GM19099 (cell line): ENCODE measurements around the gene CTNNBL1.

Experiments used
- POLR2A ChIP-seq: IDR thresholded peaks from 3 replicates; pipeline ENCODE4 v1.6.1; 2011; ENCODE audit warnings: low read depth; ENCODE audit not compliant: insufficient read length; ENCODE audit errors: extremely low read depth

The CTNNBL1 gene

DNA sequence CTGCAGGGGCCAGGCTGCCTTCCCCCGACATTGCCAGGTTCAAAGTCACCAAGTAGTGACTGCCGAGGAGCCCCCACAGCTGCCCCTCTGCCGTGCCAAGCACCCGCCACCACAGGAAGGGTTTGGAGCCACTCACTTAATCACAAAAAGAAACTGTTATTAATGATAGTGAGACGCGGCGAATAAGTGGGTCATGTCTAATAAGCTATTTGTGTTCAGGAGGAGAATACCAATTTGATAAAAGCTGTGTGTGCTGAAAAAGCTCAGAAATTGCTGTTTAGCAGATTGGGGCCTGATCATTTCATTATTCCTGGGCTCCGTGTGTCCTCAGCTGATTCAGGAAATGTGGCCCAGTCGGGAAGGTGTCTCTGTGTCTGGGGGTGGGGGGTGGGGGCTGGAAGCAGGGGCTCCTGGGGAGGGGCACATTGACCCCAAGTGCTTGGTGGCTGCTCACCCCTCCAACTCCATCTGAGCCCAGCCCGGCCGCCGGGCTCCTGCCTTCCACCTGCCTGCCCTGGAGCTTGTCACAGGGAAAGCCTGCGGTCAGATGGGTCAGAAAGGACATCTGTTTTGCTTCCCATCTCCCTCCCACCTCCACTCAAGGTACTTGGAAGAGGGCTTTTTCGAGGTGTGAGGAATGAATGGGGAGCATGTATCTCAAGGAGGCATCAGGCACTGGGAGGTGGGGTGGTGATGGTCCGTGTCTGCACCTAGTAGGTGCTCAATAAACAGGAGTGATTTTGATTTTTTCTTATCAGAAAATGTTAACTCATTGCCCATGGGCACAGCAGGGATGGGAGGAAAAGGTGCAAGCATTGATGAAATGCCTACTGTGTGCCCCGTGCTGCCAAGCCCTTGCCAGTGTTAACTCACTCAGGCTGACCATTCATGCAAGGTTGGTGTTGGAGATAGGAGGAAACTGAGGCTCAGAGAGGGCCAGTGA lies 212.1 kb downstream of the CTNNBL1 start:
- no peak for TF ChIP-seq POLR2A

DNA sequence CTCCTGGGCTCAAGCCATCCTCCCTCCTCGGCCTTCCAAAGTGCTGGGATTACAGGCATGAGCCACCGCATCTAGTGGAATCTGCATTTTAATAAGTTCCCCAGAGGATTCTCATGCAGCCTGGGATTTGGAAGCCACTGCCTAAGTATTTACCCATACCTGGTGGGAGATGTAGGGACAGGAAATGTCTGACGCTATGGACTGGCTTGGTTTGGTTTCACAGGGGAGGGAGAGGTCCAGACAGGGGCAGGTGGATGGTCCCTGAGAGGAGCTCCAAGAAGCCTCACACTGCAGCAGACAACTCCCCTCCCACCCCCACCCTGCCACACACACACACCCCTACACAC lies 213.5 kb downstream of the CTNNBL1 start:
- no peak for TF ChIP-seq POLR2A

DNA sequence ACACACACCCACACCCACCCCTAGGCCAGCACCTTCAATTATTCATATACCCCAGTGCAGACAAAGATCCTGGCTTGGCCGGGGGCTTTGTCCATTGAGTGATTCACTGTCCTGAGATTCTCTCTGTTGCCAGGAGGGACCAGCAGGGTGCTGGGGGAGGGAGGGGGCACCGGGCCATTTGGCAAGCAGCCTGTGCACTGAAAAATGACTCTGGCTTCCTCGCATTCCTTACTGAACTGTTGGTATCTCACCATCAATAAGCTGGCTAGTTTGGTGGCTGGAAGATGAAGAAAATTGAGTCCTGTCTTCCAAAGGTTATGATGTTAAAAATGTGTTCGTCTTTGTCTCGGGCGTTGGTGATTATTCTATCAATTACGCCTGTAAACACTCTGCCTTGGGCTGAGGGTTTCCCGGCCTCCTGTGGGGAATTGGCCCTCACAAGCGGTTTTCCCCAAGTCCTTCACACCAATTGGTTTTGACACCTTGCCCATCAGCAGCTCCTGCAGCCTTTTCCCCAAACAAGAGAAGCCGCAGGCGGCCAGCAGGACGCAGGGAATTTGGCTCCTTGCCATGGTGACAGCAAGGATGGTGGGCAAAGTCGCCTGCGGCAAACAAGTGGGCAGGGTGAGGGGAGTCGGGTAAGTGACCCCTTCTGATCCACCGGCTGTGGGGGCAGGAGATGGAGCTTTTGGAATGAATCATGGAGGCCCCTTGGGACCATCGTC lies 214.0 kb downstream of the CTNNBL1 start:
- no peak for TF ChIP-seq POLR2A

- TF ChIP-seq POLR2A: no peak
Observed at GRCh38 chr20:37911261-37911660, 217.4 kb downstream of the CTNNBL1 start.

DNA sequence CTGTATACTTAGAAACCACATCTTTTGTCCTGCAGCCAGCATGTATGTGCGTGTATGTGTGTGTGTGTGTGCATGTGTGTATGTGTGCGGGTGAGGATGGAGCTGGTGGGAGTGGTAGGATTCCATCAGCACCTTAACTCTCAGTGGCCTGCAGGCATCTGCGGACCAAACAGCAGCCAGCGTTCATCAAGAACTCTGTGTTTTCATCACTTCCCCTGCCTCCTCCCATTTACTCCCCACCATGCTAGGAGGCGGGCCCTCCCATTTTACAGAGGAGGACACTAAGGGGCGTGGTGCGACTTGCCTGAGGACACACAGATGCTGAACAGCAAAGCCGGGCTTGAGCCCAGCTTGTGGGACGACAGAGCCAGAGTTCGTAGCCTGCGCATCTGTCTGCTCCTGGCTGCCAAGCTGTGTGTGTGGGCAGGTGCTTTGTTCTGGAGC lies 218.0 kb downstream of the CTNNBL1 start:
- TF ChIP-seq POLR2A: no peak

DNA sequence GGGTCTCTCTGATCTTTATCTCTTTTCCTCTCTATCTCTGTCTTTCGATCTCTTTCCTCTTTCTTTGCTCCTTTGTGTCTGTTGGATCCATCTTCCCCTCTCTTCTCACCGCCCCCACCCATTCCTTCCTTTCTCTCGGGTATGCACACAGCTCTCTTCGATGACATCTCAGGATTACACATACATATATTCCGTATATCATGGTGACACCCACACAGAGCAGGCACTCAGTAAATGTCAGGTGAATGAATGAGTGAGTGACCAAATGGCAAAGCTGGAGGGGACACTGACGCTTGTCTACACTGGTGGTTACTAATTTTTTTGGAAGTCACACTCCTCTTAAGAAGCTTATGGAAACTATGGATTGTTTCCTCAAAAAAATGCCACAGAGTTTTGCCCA lies 219.0 kb downstream of the CTNNBL1 start:
- TF ChIP-seq POLR2A: no peak

DNA sequence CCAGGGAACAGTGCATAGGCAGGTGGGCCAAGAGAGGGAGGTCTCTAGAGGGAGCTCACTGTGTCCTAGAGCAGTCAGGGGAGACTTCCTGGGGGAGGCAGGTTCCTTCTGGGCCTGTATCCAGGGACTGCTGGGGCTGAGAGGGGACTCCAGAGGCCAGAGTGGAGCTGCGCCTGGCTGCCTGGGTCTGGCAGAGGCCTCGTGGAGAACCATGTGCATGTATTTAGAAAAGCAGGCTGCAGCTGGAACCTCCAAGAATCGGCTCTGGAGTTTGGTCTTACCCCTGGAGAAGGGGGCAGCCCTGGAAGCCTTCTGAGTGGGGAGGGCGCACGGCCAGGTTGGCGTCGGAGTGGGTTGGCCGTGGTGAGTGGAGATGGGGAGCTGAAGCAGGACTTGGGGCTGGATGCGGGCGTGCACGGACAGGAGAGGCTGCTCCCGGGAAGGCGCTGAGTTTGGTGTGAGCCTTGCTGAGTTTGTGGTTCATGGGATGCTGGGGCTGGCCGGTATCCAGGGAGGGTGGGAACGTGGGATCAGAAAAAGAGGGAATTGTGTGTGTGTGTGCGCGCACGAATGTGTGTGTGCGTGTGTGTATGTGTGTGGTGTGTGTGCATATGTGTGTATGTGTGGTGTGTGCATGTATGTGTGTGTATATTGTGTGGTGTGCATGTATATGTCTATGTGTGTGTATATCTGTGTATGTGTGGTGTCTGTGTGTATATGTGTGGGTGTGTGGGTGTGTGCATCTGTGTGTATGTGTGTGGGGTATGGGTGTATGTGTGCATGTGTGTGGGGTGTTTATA lies 219.9 kb downstream of the CTNNBL1 start:
- TF ChIP-seq POLR2A: no peak

DNA sequence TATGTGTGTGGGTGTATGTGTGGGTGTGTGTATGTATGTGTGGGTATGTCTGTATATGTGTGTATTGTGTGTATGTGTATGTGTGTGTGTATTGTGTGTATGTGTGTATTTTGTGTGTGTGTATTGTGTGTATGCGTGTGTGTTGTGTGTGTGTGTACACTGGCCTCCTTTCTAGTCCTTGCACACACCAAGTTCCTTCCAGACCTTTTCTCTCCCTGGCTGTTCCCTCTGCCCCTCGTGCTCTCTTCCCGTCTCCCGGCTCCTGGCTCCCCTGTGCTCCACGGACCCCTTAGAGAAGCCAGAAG lies 220.5 kb downstream of the CTNNBL1 start:
- no peak for TF ChIP-seq POLR2A

GRCh38 chr20:37914672-37915433 lies 221.0 kb downstream of the CTNNBL1 start:
- no peak for TF ChIP-seq POLR2A

DNA sequence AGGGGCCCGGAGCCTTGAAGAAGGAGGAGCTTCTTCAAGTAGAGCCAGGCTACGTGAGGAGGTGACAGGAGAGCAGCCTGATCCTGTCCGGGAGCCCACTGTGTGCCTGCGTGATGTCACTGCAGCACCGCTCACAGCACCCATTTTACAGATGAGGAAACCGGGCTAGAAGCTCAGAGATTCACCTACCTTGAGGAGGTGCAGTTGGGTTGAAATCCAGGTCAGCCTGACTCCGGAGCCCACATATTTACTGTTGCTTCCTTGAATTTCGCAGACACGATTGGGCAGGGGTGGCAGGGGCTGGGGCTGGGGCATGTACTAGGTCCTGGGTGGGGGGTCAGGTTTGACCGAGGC lies 221.6 kb downstream of the CTNNBL1 start:
- no peak for TF ChIP-seq POLR2A

- no peak for TF ChIP-seq POLR2A
Observed at GRCh38 chr20:37915800-37916570, 222.2 kb downstream of the CTNNBL1 start.

DNA sequence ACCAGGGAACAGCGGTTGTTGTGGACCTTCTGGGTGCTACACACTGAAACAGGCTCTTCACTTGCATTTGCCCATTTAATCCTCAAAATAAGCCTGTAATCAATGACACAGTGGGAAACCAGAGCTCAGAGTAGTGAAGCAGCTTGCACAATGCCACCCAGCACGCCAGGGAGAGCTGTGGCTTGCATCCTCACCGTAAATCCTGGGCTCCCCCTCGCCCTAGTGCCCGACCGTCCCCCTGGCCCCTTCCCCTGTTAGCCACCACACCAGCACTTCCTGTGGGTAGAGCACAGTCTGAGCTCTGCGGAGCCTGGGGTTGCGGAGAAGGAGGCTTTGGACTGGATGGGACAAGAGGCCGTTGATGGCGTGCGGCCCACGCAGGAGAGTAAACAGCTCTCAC lies 223.6 kb downstream of the CTNNBL1 start:
- no peak for TF ChIP-seq POLR2A

DNA sequence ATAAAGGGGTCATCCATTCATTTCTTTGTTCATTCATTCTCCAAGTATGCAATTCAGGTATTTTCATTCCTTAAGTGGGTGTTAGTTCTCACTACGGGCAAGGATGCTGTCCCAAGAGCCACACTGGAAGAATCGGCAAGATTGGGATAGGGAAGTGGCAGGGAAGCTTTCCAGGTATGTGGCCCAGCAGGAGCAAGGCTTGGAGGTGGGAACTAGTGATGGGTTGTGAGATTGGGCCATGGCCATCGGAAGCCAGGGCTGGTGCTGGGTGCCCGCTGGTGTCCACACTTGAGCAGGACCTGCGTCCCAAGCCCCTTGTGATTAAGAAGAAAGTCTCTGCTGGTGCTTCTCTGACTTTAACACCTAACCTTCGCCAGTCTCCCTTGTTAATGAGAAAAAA lies 224.2 kb downstream of the CTNNBL1 start:
- no peak for TF ChIP-seq POLR2A

- TF ChIP-seq POLR2A: no peak
Observed at GRCh38 chr20:37919389-37920040, 225.7 kb downstream of the CTNNBL1 start.
